Measurements from ENCODE around the gene CSTPP1. TPM values are rescaled to one million over a fixed set of nuclear protein-coding genes. Genes with fewer than 3 reads are reported as not detected.
"Not testable (repeated sequence)": the region's sequence is repeated elsewhere in the genome, so short reads cannot be mapped to it uniquely, and the experiment has no call there.

Gene CSTPP1
- total RNA-seq, 1 donor from 2014 or later = 13.2 TPM

- no peak for DNase-seq (ENCODE audit: low spot score)
- intact Hi-C loops (cut with DNase I) = no loop called here
These were observed 126.2 kb downstream of the CSTPP1 start for GRCh38 chr11:47062736-47063135.

- intact Hi-C loops (cut with DNase I) = no loop called here
- no peak for DNase-seq (ENCODE audit: low spot score)
These were observed 130.8 kb downstream of the CSTPP1 start for GRCh38 chr11:47067401-47067800.

- no peak for DNase-seq (ENCODE audit: low spot score)
These were observed 134.2 kb downstream of the CSTPP1 start for GRCh38 chr11:47070769-47071168.

DNA sequence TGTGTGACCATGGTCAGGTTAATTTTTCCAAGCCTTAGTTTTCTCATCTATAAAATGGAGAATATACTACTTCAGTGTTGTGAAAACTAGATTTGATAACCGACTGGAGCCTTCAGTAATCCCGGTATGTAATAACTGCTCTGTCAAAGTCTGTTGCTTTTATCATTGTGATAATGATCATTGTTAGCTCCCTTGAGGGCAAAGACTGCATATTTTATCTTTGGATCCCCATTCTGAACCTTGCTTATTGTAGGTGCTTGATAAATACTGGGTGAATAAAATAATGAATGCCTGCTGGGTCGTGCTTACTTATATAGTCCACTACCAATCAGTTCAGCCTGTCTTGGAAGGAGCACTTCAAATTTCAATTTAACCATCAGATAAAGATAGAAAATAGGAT lies 134.8 kb downstream of the CSTPP1 start:
- intact Hi-C loops (cut with DNase I) = no loop called here
- DNase-seq (ENCODE audit: low spot score) = no peak

More at GRCh38 chr11:47070769-47071168, 134.2 kb downstream of the CSTPP1 start:
- intact Hi-C loops (cut with DNase I) = no loop called here

DNA sequence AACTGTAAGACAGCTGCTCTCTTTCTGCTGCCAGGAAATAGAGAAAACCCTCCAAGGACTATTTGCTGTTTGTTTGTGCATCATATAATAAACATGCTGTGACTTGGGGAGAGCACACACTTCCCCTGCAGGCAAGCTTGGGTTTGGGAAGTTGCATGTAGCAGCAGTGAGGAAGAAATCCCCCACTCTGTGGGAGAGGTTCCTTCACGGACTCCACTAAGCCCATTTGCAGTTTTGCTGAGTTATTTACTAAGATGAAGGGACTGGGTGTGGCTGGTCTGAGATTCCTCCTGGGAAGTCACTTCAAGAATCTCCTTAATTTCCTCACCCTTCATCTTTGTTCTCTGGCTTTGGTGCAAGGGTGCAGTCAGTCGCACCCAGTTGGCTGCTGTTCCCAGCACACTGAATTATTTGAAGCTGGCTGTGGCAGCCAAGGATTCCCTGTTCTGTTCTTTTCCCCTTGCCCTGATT lies 135.3 kb downstream of the CSTPP1 start:
- DNase-seq (ENCODE audit: low spot score) = no peak
- intact Hi-C loops (cut with DNase I) = no loop called here

GRCh38 chr11:47078751-47079521 lies 142.4 kb downstream of the CSTPP1 start:
- intact Hi-C loops (cut with DNase I) = no loop called here

DNA sequence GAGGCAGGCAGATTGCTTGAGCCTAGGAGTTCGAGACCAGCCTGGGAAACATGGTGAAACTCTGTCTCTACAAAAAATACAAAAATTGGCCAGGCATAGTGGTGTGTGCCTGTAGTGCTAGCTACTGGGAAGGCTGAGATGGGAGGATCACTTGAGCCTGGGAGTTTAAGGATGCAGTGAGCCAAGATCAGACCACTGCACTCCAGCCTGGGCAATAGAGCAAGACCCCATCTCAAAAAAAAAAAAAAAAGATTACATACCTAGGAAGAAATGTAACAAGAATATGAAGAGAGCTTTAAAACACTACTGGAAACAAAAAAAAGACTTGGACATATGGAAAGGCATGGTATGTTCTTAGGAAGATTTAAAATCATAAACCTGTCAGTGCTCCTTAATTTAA lies 144.2 kb downstream of the CSTPP1 start:
- DNase-seq (ENCODE audit: low spot score); intact Hi-C loops (cut with DNase I): not testable (repeated sequence)

More at GRCh38 chr11:47078751-47079521, 142.4 kb downstream of the CSTPP1 start:
- no peak for DNase-seq (ENCODE audit: low spot score)

- DNase-seq (ENCODE audit: low spot score) = no peak
These were observed 147.4 kb downstream of the CSTPP1 start for GRCh38 chr11:47083913-47084312.

GRCh38 chr11:47087801-47088200 lies 151.2 kb downstream of the CSTPP1 start:
- no peak for DNase-seq (ENCODE audit: low spot score)
- intact Hi-C loops (cut with DNase I) = no loop called here

More at GRCh38 chr11:47083913-47084312, 147.4 kb downstream of the CSTPP1 start:
- intact Hi-C loops (cut with DNase I) = no loop called here

DNA sequence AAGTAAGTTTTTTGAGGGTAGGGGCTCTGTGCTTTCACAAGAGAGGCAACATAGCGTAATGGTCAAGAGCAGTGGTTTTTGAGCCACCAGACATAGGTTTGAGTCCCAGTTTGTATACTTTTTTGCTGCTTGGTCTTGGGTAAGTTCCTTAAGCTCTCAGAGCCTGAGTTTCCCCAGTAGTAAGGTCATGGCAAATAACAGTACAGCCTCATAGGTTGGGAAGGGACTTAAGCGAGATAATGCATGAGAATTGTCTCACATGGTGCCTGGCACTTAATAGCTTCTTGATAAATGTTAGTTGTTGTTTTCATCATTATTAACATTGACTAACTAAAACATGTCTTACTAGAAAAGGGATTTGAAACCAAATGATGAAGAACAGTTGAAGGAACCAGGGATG lies 157.0 kb downstream of the CSTPP1 start:
- intact Hi-C loops (cut with DNase I) = no loop called here
- no peak for DNase-seq (ENCODE audit: low spot score)

DNA sequence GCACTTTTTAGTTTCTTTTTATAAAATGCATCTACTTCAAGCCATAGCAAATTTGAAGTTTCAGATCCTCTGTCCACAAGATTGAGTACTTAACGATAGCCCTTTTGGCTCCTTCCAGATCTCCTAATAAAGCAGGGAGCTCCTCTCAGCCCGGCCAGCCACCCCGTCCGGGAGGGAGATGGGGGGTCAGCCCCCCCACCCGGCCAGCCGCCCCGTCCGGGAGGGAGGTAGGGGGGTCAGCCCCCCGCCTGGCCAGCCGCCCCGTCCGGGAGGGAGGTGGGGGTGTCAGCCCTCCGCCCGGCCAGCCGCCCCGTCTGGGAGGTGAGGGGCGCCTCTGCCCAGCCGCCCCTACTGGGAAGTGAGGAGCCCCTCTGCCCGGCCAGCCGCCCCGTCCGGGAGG lies 160.3 kb downstream of the CSTPP1 start:
- DNase-seq (ENCODE audit: low spot score); intact Hi-C loops (cut with DNase I): not testable (repeated sequence)

GRCh38 chr11:47098223-47098622 lies 161.7 kb downstream of the CSTPP1 start:
- DNase-seq (ENCODE audit: low spot score); intact Hi-C loops (cut with DNase I): not testable (repeated sequence)

DNA sequence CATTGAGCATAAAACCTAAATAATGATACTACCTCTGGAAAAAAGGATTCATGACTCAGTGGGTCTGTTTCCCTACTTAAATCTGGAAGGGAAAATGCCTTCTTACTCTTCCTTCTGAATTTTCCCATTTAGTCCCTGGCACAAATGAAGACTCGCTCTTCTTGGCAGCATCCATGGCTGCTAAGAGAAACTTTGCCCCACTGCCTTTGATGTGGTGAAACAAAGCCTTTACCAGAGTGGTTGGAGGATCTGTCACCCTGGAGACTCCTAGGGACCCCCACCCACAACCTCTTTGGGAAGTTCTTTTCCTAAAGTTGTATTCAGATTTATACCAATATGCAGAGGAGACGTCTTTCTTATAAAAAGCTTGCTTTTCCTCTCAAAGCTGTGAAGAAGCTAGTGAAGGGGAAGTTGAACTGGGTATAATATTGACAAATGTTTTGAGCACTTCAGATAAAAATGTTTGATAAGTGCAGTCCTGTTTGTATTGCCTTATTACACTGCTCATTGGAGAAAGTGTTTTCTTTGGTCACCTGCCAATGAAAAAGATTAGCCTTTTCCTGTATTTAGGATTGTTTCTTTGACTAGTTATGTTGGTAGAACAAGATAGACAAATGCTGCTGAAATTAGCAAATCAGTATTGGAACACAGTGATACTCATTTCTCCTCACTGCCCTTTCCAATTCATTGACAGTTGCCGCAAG lies 162.8 kb downstream of the CSTPP1 start:
- intact Hi-C loops (cut with DNase I) = no loop called here
- no peak for DNase-seq (ENCODE audit: low spot score)

DNA sequence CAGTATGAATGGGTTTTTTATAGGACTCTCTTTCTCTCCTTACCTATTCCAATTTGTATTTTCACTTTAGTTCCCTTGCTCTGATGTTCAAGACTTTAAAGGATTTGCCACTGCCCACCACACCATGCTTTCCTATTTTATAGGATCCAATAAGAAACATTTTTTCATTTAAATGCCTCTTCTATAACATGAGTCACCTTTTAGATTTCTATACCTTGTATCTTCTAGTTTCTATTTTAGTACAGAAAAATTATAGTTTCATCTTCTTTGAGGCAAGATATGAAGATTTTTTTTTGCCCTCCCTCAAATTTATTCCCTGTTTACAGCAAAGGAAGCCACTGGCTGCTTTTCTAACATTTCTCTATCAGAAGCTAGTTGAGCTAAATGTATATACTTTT lies 163.4 kb downstream of the CSTPP1 start:
- intact Hi-C loops (cut with DNase I) = no loop called here

DNA sequence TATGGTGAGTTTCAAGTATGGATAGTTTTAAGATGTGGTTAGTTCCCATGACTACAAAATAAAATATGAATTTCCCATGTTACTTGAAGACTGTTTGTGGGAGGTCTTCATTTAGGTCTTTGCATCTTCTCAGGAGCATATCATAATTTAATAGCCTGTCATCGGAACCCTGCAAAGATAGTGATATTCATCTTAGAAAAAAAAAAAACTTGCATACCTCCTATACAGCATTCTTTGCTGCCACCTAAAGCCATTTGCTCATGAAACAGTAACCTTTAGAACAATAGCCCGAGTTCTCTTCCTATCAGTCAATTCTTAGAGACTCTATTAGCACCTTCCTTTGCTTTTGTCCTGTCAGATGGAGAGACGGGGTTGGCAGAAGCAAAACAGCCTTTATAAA lies 164.8 kb downstream of the CSTPP1 start:
- intact Hi-C loops (cut with DNase I) = no loop called here
- no peak for DNase-seq (ENCODE audit: low spot score)

More for the DNA sequence above, 163.4 kb downstream of the CSTPP1 start:
- no peak for DNase-seq (ENCODE audit: low spot score)

DNA sequence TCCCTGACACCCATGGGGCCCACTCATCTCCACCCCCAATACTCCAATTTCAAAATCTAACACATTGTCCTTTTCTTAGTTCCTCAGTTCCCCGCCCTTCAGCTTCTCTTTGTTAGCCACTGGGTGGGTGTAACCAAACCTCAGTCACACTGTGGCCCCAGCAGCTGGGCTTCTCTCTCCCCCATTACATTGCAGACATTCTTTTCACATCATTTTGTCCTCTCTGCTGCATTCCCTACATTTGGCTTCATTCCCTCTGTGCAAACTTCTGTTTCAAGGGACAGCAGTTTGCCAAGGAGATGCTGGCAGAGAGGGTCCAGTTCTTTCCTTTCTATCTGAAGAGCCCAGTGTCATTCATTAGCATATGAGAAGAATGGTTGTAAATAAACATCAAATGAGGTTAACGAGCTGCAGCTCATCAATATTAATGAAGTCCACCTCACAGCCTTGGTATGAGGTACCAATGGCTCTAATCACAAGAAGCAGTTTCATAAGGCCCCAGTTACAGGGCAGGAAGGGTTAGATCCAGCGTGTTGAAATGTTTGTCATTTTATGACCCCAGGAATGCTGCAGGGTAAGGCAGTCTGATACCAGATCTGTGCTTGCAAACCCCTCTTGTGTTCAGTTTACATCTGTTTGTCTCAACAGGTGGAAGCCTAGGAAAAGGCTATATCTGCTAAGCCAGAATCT lies 167.8 kb downstream of the CSTPP1 start:
- no peak for DNase-seq (ENCODE audit: low spot score)
- intact Hi-C loops (cut with DNase I) = no loop called here

DNA sequence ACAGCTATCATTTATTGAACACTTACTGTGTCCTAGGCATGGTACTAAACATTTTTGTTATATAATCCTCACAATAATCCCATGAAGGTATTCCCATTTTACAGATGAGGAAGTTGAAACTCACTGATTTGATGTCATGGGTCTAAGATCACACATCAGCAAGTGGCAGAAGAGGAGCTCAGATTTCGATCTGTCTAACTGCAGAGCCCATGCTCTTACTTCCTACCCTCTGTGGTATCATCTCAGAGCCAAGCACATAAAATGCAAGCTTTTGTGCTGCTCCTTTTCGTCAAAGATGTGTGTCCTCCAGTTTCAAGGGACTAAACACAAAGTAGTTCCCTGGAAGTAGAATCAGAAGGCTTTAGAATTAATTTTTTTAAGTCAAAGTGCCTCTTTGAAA lies 169.0 kb downstream of the CSTPP1 start:
- no peak for DNase-seq (ENCODE audit: low spot score)
- intact Hi-C loops (cut with DNase I) = no loop called here

GRCh38 chr11:47105974-47106373 lies 169.4 kb downstream of the CSTPP1 start:
- intact Hi-C loops (cut with DNase I) = no loop called here
- DNase-seq (ENCODE audit: low spot score) = no peak

GRCh38 chr11:47106798-47107411 lies 170.3 kb downstream of the CSTPP1 start:
- DNase-seq (ENCODE audit: low spot score) = no peak
- intact Hi-C loops (cut with DNase I) = no loop called here

GRCh38 chr11:47107744-47108143 lies 171.2 kb downstream of the CSTPP1 start:
- intact Hi-C loops (cut with DNase I) = no loop called here
- no peak for DNase-seq (ENCODE audit: low spot score)

Measured in cardiac septum (tissue), 1 donor.